Measurements from ENCODE around the gene C6orf15.

Gene C6orf15

GRCh38 chr6:31129130-31129529 is 16.8 kb upstream of the C6orf15 start:
- no peak for DNase-seq

- DNase-seq = peak; percentile 47
Measured at GRCh38 chr6:31128093-31128676, 15.8 kb upstream of the C6orf15 start.

- no peak for DNase-seq
Measured at GRCh38 chr6:31126396-31127175, 14.2 kb upstream of the C6orf15 start.

GRCh38 chr6:31125586-31126363 is 13.4 kb upstream of the C6orf15 start:
- DNase-seq = no peak

GRCh38 chr6:31125162-31125561 is 12.8 kb upstream of the C6orf15 start:
- DNase-seq = no peak

- DNase-seq = no peak
Measured at GRCh38 chr6:31122791-31123706, 10.7 kb upstream of the C6orf15 start.

- DNase-seq = no peak
Measured at GRCh38 chr6:31121131-31121790, 8.9 kb upstream of the C6orf15 start.

- no peak for DNase-seq
Measured at GRCh38 chr6:31120151-31120915, 8.0 kb upstream of the C6orf15 start, which contains the start of gene CDSN. CDSN (minus strand) TSS chr6:31120446; CDS start chr6:31120419, 27 bp downstream.

- no peak for DNase-seq
Measured at GRCh38 chr6:31118178-31118577, 5.8 kb upstream of the C6orf15 start.

GRCh38 chr6:31116661-31117385 is 4.4 kb upstream of the C6orf15 start:
- DNase-seq = no peak

- DNase-seq = no peak
Measured at GRCh38 chr6:31115941-31116560, 3.7 kb upstream of the C6orf15 start.

GRCh38 chr6:31114970-31115849 is 2.8 kb upstream of the C6orf15 start:
- no peak for DNase-seq

GRCh38 chr6:31114541-31114878 is 2.1 kb upstream of the C6orf15 start, which contains the start of gene PSORS1C1:
PSORS1C1 (plus strand) TSS chr6:31114800; CDS start chr6:31129633, 14,833 bp downstream.
- no peak for DNase-seq

GRCh38 chr6:31113861-31114540 is 1.6 kb upstream of the C6orf15 start:
- DNase-seq = no peak

GRCh38 chr6:31111712-31112111 is 663 bp downstream of the C6orf15 start:
- no peak for DNase-seq

GRCh38 chr6:31110825-31111582 is 1.4 kb downstream of the C6orf15 start:
- no peak for DNase-seq

GRCh38 chr6:31107052-31107451 is 5.3 kb downstream of the C6orf15 start:
- no peak for DNase-seq

- no peak for DNase-seq
Measured at GRCh38 chr6:31103136-31103535, 9.2 kb downstream of the C6orf15 start.
